Measurements from ENCODE around the gene ICA1.
A peak's percentile ranks its signal among the peaks of the same experiment; 100 is the strongest.

The ICA1 gene

GRCh38 chr7:8278183-8278582 lies 16.2 kb upstream of the ICA1 start:
- no peaks in the 10 kb centered on the region for H3K9me3 ChIP-seq (ENCODE audit: insufficient read depth, low read depth, low read length)
- peak overlapping the region; percentile 62; the same call in 1 of the 2 replicates for H2AFZ ChIP-seq (ENCODE audit: low read length)
- H3K4me3 ChIP-seq (ENCODE audit: low read length, poor library complexity, severe bottlenecking): no peak overlapping the region
- H3K36me3 ChIP-seq (ENCODE audit: insufficient read depth, low read length): no peaks in the 10 kb centered on the region
- no peaks in the 10 kb centered on the region for H4K20me1 ChIP-seq (ENCODE audit: insufficient read depth, low read length, poor library complexity, severe bottlenecking)
- no peak overlapping the region for H3K4me2 ChIP-seq (ENCODE audit: low read depth, low read length, poor library complexity, severe bottlenecking)
- peaks cover 9% of the 10 kb centered on the region for H3K4me1 ChIP-seq (ENCODE audit: insufficient read depth, low read length, poor library complexity, severe bottlenecking)
- no peaks in the 10 kb centered on the region for H3K9me2 ChIP-seq (replicated peaks; ENCODE audit: low read depth, low read length)
- H3K79me2 ChIP-seq (ENCODE audit: insufficient read depth, low read length): no peaks in the 10 kb centered on the region
- no peaks in the 10 kb centered on the region for H3K27me3 ChIP-seq (ENCODE audit: insufficient read depth, low read length, poor library complexity, severe bottlenecking)
- TF ChIP-seq EZH2phosphoT487 (IDR thresholded peaks at IDR 0.05; ENCODE audit: borderline replicate concordance): no peak
- TF ChIP-seq, protein P1, sequence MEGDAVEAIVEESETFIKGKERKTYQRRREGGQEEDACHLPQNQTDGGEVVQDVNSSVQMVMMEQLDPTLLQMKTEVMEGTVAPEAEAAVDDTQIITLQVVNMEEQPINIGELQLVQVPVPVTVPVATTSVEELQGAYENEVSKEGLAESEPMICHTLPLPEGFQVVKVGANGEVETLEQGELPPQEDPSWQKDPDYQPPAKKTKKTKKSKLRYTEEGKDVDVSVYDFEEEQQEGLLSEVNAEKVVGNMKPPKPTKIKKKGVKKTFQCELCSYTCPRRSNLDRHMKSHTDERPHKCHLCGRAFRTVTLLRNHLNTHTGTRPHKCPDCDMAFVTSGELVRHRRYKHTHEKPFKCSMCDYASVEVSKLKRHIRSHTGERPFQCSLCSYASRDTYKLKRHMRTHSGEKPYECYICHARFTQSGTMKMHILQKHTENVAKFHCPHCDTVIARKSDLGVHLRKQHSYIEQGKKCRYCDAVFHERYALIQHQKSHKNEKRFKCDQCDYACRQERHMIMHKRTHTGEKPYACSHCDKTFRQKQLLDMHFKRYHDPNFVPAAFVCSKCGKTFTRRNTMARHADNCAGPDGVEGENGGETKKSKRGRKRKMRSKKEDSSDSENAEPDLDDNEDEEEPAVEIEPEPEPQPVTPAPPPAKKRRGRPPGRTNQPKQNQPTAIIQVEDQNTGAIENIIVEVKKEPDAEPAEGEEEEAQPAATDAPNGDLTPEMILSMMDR (conservative IDR thresholded peaks at IDR 0.05; ENCODE audit: low read length): no peak
- no peaks in the 10 kb centered on the region for H3F3A ChIP-seq (ENCODE audit: low read depth)
- no peak overlapping the region for H3K9ac ChIP-seq (ENCODE audit: low read depth, low read length, poor library complexity, severe bottlenecking)

DNA sequence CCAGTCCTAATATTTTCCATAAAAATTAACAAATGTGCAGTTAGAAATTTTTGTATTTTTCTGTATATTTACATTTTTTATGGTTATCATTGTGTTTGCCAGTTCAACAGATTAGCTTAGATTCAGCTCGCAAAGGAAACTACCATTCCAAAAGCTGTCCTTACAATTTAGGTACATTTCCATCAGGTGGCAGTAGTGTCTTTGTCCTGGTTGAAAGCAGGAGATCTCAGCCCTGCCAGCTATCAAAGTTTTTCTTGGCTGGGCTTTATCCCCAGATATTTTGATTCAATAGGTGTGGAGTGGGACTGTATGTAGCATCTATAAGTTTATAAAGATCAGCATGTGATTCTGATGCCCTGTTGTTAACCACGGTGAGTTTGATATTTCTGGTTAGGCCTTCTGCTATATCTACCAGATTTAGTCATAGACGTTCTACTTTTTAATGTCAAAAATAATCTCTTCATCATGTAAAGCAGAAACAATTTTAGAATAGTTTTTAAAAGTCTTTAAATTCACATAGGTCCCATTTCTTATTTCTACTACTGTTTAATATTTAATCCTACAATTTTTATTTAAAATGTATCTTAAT lies 15.5 kb upstream of the ICA1 start:
- no peaks in the 10 kb centered on the region for H3K36me3 ChIP-seq (ENCODE audit: insufficient read depth, low read length)
- H3F3A ChIP-seq (ENCODE audit: low read depth): no peaks in the 10 kb centered on the region
- H3K4me1 ChIP-seq (ENCODE audit: insufficient read depth, low read length, poor library complexity, severe bottlenecking): peaks cover 9% of the 10 kb centered on the region
- TF ChIP-seq, protein P1 (conservative IDR thresholded peaks at IDR 0.05; ENCODE audit: low read length): peak; percentile 53
- no peak for TF ChIP-seq EZH2phosphoT487 (IDR thresholded peaks at IDR 0.05; ENCODE audit: borderline replicate concordance)
- H3K4me3 ChIP-seq (ENCODE audit: low read length, poor library complexity, severe bottlenecking): no peak overlapping the region
- H3K9me3 ChIP-seq (ENCODE audit: insufficient read depth, low read depth, low read length): no peaks in the 10 kb centered on the region
- no peaks in the 10 kb centered on the region for H3K9me2 ChIP-seq (replicated peaks; ENCODE audit: low read depth, low read length)
- no peak overlapping the region for H3K9ac ChIP-seq (ENCODE audit: low read depth, low read length, poor library complexity, severe bottlenecking)
- H2AFZ ChIP-seq (ENCODE audit: low read length): no peak overlapping the region
- no peaks in the 10 kb centered on the region for H3K79me2 ChIP-seq (ENCODE audit: insufficient read depth, low read length)
- H4K20me1 ChIP-seq (ENCODE audit: insufficient read depth, low read length, poor library complexity, severe bottlenecking): no peaks in the 10 kb centered on the region
- H3K4me2 ChIP-seq (ENCODE audit: low read depth, low read length, poor library complexity, severe bottlenecking): no peak overlapping the region
- H3K27me3 ChIP-seq (ENCODE audit: insufficient read depth, low read length, poor library complexity, severe bottlenecking): no peaks in the 10 kb centered on the region

GRCh38 chr7:8274589-8274988 lies 12.6 kb upstream of the ICA1 start:
- H3K36me3 ChIP-seq (ENCODE audit: insufficient read depth, low read length): no peaks in the 10 kb centered on the region
- H3K79me2 ChIP-seq (ENCODE audit: insufficient read depth, low read length): no peaks in the 10 kb centered on the region
- H3K27me3 ChIP-seq (ENCODE audit: insufficient read depth, low read length, poor library complexity, severe bottlenecking): no peaks in the 10 kb centered on the region
- no peak overlapping the region for H3K4me3 ChIP-seq (ENCODE audit: low read length, poor library complexity, severe bottlenecking)
- peaks cover 9% of the 10 kb centered on the region for H3K4me1 ChIP-seq (ENCODE audit: insufficient read depth, low read length, poor library complexity, severe bottlenecking)
- TF ChIP-seq EZH2phosphoT487 (IDR thresholded peaks at IDR 0.05; ENCODE audit: borderline replicate concordance): no peak
- TF ChIP-seq, protein P1 (conservative IDR thresholded peaks at IDR 0.05; ENCODE audit: low read length): no peak
- no peaks in the 10 kb centered on the region for H4K20me1 ChIP-seq (ENCODE audit: insufficient read depth, low read length, poor library complexity, severe bottlenecking)
- no peaks in the 10 kb centered on the region for H3K9me2 ChIP-seq (replicated peaks; ENCODE audit: low read depth, low read length)
- H3K4me2 ChIP-seq (ENCODE audit: low read depth, low read length, poor library complexity, severe bottlenecking): no peak overlapping the region
- H3K9me3 ChIP-seq (ENCODE audit: insufficient read depth, low read depth, low read length): no peaks in the 10 kb centered on the region
- no peaks in the 10 kb centered on the region for H3F3A ChIP-seq (ENCODE audit: low read depth)
- no peak overlapping the region for H2AFZ ChIP-seq (ENCODE audit: low read length)
- H3K9ac ChIP-seq (ENCODE audit: low read depth, low read length, poor library complexity, severe bottlenecking): no peak overlapping the region
